GM23338 (cell line): Measurements from ENCODE around the gene CAPN10. TPM values are rescaled to one million over a fixed set of nuclear protein-coding genes. Genes with fewer than 3 reads are reported as not detected.

ENCODE experiments used
- ATAC-seq: fragments of 200-7000 bp; cut with Tn5 transposase; 3 replicates; pipeline ENCODE4 v1.9.1; 2020
- DNase-seq: peaks from one replicate; pipeline ENCODE4 v3.0.0-alpha.2; 2015; ENCODE audit warnings: low spot score
- H2AFZ ChIP-seq: fragments of 200-600 bp; sonication (generic); 2 replicates; pipeline ENCODE4 v1.8.0; 2016; ENCODE audit warnings: antibody characterized with exemption, mild to moderate bottlenecking, moderate library complexity
- H3F3A ChIP-seq: fragments of 200-600 bp; sonication (generic); replicated peaks from 2 replicates; pipeline ENCODE4 v1.8.0; 2017; ENCODE audit warnings: antibody characterized with exemption, mixed run types, low read depth
- H3K27ac ChIP-seq: fragments of 200-600 bp; sonication (generic); 2 replicates; pipeline ENCODE4 v1.6.1; 2016; ENCODE audit warnings: low read depth
- H3K27me3 ChIP-seq: fragments of 200-600 bp; sonication (generic); 2 replicates; pipeline ENCODE4 v1.8.0; 2016; ENCODE audit warnings: mild to moderate bottlenecking, mixed run types, moderate library complexity; ENCODE audit not compliant: insufficient read depth
- H3K36me3 ChIP-seq: fragments of 200-600 bp; sonication (generic); 2 replicates; pipeline ENCODE4 v1.8.0; 2016; ENCODE audit warnings: mild to moderate bottlenecking; ENCODE audit not compliant: insufficient read depth
- H3K4me1 ChIP-seq: fragments of 200-600 bp; sonication (generic); 2 replicates; pipeline ENCODE4 v1.8.0; 2016; ENCODE audit warnings: mild to moderate bottlenecking, moderate library complexity; ENCODE audit not compliant: insufficient read depth
- H3K4me2 ChIP-seq: fragments of 200-600 bp; sonication (generic); 2 replicates; pipeline ENCODE4 v1.7.1; 2017; ENCODE audit warnings: mixed run types
- H3K4me3 ChIP-seq: fragments of 200-600 bp; sonication (generic); 2 replicates; pipeline ENCODE4 v1.6.1; 2016; ENCODE audit warnings: mixed run types
- H3K79me2 ChIP-seq: fragments of 200-600 bp; sonication (generic); replicated peaks from 2 replicates; pipeline ENCODE4 v1.8.0; 2017; ENCODE audit warnings: mild to moderate bottlenecking; ENCODE audit not compliant: insufficient read depth
- H3K9me2 ChIP-seq: fragments of 200-600 bp; sonication (generic); 2 replicates; pipeline ENCODE4 v1.8.0; 2017; ENCODE audit not compliant: insufficient read depth
- H4K20me1 ChIP-seq: fragments of 200-600 bp; sonication (generic); replicated peaks from 2 replicates; pipeline ENCODE4 v1.8.0; 2017; ENCODE audit warnings: mild to moderate bottlenecking; ENCODE audit not compliant: insufficient read depth
- H3K27ac Mint-ChIP-seq: 2 replicates; pipeline ENCODE4 v1.8.0; 2020; ENCODE audit warnings: inconsistent platforms, mild to moderate bottlenecking, moderate library complexity, mixed read lengths
- H3K27me3 Mint-ChIP-seq: 3 replicates; pipeline ENCODE4 v1.8.0; 2022; ENCODE audit warnings: low read depth, mild to moderate bottlenecking, moderate library complexity, mixed read lengths, inconsistent platforms; ENCODE audit not compliant: insufficient read depth, poor library complexity
- H3K36me3 Mint-ChIP-seq: 3 replicates; pipeline ENCODE4 v1.8.0; 2021; ENCODE audit warnings: low read depth, mild to moderate bottlenecking, inconsistent platforms, moderate library complexity, mixed read lengths
- H3K4me1 Mint-ChIP-seq: 3 replicates; pipeline ENCODE4 v1.8.0; 2020; ENCODE audit warnings: mild to moderate bottlenecking, inconsistent platforms, mixed read lengths
- H3K4me3 Mint-ChIP-seq: 3 replicates; pipeline ENCODE4 v1.8.0; 2021; ENCODE audit warnings: moderate library complexity, mild to moderate bottlenecking, inconsistent platforms, mixed read lengths
- H3K9me3 Mint-ChIP-seq: 3 replicates; pipeline ENCODE4 v1.8.0; 2020; ENCODE audit warnings: moderate library complexity, mild to moderate bottlenecking, inconsistent platforms, mixed read lengths
- EZH2 ChIP-seq: fragments of 200-600 bp; sonication (generic); IDR thresholded peaks from one replicate; pipeline ENCODE4 v1.8.0; 2017; ENCODE audit warnings: antibody characterized with exemption, mild to moderate bottlenecking, low read depth; ENCODE audit not compliant: unreplicated experiment
- EZH2phosphoT487 ChIP-seq: fragments of 200-600 bp; sonication (generic); IDR thresholded peaks from one replicate; pipeline ENCODE4 v1.8.1; 2018; ENCODE audit warnings: antibody characterized with exemption; ENCODE audit not compliant: unreplicated experiment
- NANOG ChIP-seq: IDR thresholded peaks from 2 replicates; pipeline ENCODE4 v1.6.1; 2016; ENCODE audit warnings: antibody characterized with exemption, borderline replicate concordance
- STAT1 ChIP-seq: IDR thresholded peaks from one replicate; pipeline ENCODE4 v1.6.1; 2016; ENCODE audit warnings: antibody characterized with exemption; ENCODE audit not compliant: unreplicated experiment
- ZNF114 ChIP-seq: fragments of 250-450 bp; sonication (Bioruptor Pico); IDR thresholded peaks from 2 replicates; pipeline ENCODE4 v1.5.0; 2020; ENCODE audit warnings: mild to moderate bottlenecking, moderate library complexity
- ZNF331 ChIP-seq: fragments of 250-450 bp; sonication (Bioruptor Pico); IDR thresholded peaks from 2 replicates; pipeline ENCODE4 v1.5.0; 2020; ENCODE audit warnings: low read depth, mild to moderate bottlenecking, moderate library complexity
- polyA plus RNA-seq: library from polyadenylated mRNA; unstranded; fragments of >200 nt; fragmentation: Nextera tagmentation; extraction: Ambion mirVana; gene quantifications from 2 replicates; pipeline ENCODE4 v1.2.1, GENCODE V29; 2016
- total RNA-seq: library from RNA; depleted of rRNA; stranded (reverse); fragments of >200 nt; shearing (Covaris generic); gene quantifications from 2 replicates; pipeline ENCODE4 v1.2.3, GENCODE V29; 2014
- TF ChIP-seq, protein P1 (sequence below): IDR thresholded peaks from one replicate; pipeline ENCODE4 v1.6.1; 2018; ENCODE audit warnings: antibody characterized with exemption; ENCODE audit not compliant: unreplicated experiment
- TF ChIP-seq, protein P2 (sequence below), 2 experiments: fragments of 200-600 bp in 1 of 2; sonication (generic) in 1 of 2; conservative IDR thresholded peaks; 2 replicates each; pipeline versions ENCODE4 v1.5.1 to v1.6.1; 2016 to 2017; ENCODE audit warnings: antibody characterized with exemption in 2 of 2, low read depth in 2 of 2, mild to moderate bottlenecking in 2 of 2, moderate library complexity in 1 of 2

CAPN10 gene
- total and polyA plus RNA-seq, 2 experiments from 2014 or later: 30.2 to 59.8 TPM

DNA sequence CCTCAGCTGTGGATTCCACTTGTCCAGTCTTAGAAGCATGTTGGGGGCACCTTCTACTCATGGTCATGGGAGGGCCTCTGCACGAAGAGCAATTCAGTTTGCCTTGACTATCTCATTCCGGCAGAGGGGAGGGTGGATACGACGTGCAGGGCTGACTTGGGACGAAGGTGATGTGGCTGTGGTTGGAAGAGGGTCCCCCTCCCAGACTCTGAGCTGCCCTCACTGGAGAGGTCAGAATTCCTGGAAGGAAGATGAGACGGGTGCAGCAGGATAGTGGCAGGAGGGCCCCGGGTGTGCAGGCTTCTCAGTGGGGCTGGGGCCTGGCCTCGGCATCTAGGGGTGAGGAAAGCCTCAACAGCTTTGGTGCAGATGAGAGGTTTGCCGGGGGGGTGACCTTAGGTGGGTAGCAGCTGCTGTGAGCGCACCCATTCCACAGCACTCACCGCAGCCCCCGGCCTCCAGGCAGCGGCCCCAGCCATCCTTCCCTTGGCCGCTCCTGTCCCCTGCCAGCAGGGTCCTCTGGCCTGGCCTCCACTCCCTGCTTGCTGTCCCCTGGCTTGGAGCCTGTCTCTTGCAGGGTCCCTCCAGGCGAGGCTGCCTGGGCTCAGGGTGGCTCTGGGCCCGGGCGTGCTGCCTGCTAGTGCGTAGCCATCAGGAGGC, 15.1 kb upstream of the CAPN10 start (continued):
- TF ChIP-seq NANOG: no peak
- TF ChIP-seq, protein P1, sequence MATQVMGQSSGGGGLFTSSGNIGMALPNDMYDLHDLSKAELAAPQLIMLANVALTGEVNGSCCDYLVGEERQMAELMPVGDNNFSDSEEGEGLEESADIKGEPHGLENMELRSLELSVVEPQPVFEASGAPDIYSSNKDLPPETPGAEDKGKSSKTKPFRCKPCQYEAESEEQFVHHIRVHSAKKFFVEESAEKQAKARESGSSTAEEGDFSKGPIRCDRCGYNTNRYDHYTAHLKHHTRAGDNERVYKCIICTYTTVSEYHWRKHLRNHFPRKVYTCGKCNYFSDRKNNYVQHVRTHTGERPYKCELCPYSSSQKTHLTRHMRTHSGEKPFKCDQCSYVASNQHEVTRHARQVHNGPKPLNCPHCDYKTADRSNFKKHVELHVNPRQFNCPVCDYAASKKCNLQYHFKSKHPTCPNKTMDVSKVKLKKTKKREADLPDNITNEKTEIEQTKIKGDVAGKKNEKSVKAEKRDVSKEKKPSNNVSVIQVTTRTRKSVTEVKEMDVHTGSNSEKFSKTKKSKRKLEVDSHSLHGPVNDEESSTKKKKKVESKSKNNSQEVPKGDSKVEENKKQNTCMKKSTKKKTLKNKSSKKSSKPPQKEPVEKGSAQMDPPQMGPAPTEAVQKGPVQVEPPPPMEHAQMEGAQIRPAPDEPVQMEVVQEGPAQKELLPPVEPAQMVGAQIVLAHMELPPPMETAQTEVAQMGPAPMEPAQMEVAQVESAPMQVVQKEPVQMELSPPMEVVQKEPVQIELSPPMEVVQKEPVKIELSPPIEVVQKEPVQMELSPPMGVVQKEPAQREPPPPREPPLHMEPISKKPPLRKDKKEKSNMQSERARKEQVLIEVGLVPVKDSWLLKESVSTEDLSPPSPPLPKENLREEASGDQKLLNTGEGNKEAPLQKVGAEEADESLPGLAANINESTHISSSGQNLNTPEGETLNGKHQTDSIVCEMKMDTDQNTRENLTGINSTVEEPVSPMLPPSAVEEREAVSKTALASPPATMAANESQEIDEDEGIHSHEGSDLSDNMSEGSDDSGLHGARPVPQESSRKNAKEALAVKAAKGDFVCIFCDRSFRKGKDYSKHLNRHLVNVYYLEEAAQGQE: no peak
- TF ChIP-seq ZNF331 (CRISPR knock-in tag): no peak

DNA sequence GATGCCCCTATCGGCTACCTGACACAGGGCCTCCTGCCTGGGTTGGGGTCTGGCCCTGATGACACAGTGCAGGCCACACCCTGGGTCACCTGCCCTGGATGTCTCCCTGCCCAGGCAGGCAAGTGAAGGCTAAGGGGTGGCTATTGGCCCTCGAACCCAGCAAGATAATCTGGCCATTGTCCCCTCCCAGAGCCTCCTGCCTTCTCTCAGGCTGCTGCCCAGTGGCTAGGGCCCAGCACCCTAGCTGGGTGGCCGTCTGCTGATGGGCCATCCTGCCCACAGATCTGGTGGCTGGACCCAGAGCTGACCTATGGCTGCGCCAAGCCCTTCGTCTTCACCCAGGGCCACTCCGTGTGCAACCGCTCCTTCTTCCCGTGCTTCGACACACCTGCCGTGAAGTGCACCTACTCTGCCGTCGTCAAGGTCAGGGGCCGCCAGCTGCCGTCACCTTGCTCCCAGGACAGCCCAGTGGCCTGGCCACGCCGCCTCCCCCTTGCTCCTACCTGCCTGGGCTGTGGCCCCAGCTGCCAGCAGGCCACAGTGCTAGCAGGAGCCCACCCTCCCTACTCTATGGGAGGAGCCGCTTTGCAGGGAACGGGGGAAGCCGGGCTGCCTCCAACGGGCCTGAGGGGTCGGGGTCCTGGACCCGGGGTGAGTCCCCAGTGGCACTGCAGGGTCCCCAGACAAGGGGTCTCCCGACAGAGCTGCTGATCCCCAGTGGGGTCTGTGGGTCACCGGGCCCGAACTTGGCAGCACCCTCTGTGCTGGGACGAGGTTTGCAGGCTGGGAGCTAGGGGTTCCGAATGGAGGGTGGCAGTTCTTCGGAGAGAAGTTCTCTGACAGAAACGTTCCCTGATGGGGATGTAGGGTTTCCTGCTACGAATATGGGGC, 14.1 kb upstream of the CAPN10 start:
- Mint-ChIP-seq H3K9me3 (no peaks in the 10 kb centered on the region), H3K4me3 (no peak overlapping the region), H3K4me1 (peaks cover 6% of the 10 kb centered on the region), H3K36me3 (no peaks in the 10 kb centered on the region), H3K27ac (no peak overlapping the region), H3K27me3 (peaks cover 24% of the 10 kb centered on the region)
- no peak overlapping the region for H3K4me3 ChIP-seq
- H3K4me2 ChIP-seq: no peak overlapping the region
- ATAC-seq (no peak), DNase-seq (no peak)
- H3F3A ChIP-seq: peaks cover 4% of the 10 kb centered on the region; the same call in 1 of the 2 replicates
- H3K27ac ChIP-seq: no peak overlapping the region
- H3K27me3 ChIP-seq: peaks cover 23% of the 10 kb centered on the region
- no peaks in the 10 kb centered on the region for H3K79me2 ChIP-seq
- H2AFZ ChIP-seq: no peak overlapping the region
- H4K20me1 ChIP-seq: no peaks in the 10 kb centered on the region; the same call in 1 of the 2 replicates
- H3K36me3 ChIP-seq: no peaks in the 10 kb centered on the region
- H3K4me1 ChIP-seq: peaks cover 3% of the 10 kb centered on the region; the same call in 1 of the 2 replicates
- TF ChIP-seq EZH2phosphoT487 (no peak), ZNF114 (no peak)
- no peaks in the 10 kb centered on the region for H3K9me2 ChIP-seq

DNA sequence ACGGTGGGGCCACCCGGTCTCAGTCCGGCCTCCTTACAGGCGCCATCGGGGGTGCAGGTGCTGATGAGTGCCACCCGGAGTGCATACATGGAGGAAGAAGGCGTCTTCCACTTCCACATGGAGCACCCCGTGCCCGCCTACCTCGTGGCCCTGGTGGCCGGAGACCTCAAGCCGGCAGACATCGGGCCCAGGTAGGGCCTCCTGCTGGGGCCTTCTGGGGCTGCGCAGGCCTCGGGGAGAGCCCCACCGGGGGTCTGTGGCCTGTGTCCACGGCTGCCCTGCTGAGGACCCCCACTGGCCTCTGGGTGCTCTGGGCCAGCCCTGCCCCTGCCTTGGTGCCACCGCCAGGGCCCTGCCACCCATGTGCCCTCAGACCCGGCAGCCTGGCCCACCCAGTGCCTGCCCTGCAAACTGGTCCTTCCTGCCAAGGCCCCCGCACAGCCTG, 13.4 kb upstream of the CAPN10 start:
- no peaks in the 10 kb centered on the region for H3F3A ChIP-seq
- TF ChIP-seq STAT1 (no peak), ZNF331 (CRISPR knock-in tag) (no peak), ZNF114 (no peak), EZH2 (no peak)
- TF ChIP-seq, protein P2, sequence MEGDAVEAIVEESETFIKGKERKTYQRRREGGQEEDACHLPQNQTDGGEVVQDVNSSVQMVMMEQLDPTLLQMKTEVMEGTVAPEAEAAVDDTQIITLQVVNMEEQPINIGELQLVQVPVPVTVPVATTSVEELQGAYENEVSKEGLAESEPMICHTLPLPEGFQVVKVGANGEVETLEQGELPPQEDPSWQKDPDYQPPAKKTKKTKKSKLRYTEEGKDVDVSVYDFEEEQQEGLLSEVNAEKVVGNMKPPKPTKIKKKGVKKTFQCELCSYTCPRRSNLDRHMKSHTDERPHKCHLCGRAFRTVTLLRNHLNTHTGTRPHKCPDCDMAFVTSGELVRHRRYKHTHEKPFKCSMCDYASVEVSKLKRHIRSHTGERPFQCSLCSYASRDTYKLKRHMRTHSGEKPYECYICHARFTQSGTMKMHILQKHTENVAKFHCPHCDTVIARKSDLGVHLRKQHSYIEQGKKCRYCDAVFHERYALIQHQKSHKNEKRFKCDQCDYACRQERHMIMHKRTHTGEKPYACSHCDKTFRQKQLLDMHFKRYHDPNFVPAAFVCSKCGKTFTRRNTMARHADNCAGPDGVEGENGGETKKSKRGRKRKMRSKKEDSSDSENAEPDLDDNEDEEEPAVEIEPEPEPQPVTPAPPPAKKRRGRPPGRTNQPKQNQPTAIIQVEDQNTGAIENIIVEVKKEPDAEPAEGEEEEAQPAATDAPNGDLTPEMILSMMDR (conservative IDR thresholded peaks at IDR 0.05; ENCODE audit: low read depth in 2 of 2): no peak
- TF ChIP-seq, protein P1: no peak
- H3K9me3 Mint-ChIP-seq: no peaks in the 10 kb centered on the region

More for the DNA sequence above, 13.4 kb upstream of the CAPN10 start:
- H3K4me1 Mint-ChIP-seq: 0 out of 3 replicates have a peak, but pooled peaks cover 2% of the 10 kb centered on the region
- DNase-seq (no peak), ATAC-seq (no peak)
- no peak overlapping the region for H3K4me3 Mint-ChIP-seq
- H3K9me2 ChIP-seq: no peaks in the 10 kb centered on the region
- H4K20me1 ChIP-seq: no peaks in the 10 kb centered on the region; the same call in 1 of the 2 replicates
- no peak overlapping the region for H3K4me3 ChIP-seq
- no peaks in the 10 kb centered on the region for H3K36me3 ChIP-seq
- no peak overlapping the region for H3K27ac ChIP-seq
- 0 out of 2 replicates have a peak, but pooled peaks cover 3% of the 10 kb centered on the region for H3K4me1 ChIP-seq
- H2AFZ ChIP-seq: no peak overlapping the region
- no peak overlapping the region for H3K27ac Mint-ChIP-seq
- H3K27me3 ChIP-seq: peaks cover 16% of the 10 kb centered on the region
- no peak overlapping the region for H3K4me2 ChIP-seq
- H3K36me3 Mint-ChIP-seq: no peaks in the 10 kb centered on the region
- peaks cover 19% of the 10 kb centered on the region for H3K27me3 Mint-ChIP-seq
- no peaks in the 10 kb centered on the region for H3K79me2 ChIP-seq
